Breast epithelium (tissue), 4 donors: ENCODE results near the gene CLASP1. TPM values are rescaled to one million over a fixed set of nuclear protein-coding genes. Genes with fewer than 3 reads are reported as not detected.
"Not testable (repeated sequence)": the region's sequence is repeated elsewhere in the genome, so short reads cannot be mapped to it uniquely, and the experiment has no call there.

Experiments used
- DNase-seq, 2 donors: peaks; one replicate each; pipeline ENCODE4 v3.0.0-alpha.2; 2019; ENCODE audit warnings: low spot score in 2 of 2
- H3K27ac ChIP-seq, 2 donors: fragments of 200-600 bp; sonication (generic) in 1 of 2; one replicate each; pipeline ENCODE4 v1.5.1; 2016 to 2019; ENCODE audit warnings: mild to moderate bottlenecking in 1 of 2
- H3K27me3 ChIP-seq, 2 donors: fragments of 200-600 bp; sonication (generic) in 1 of 2; one replicate each; pipeline versions ENCODE4 v1.5.1 to v1.6.0; 2017 to 2019; ENCODE audit warnings: control low read depth in 1 of 2, mild to moderate bottlenecking in 1 of 2
- H3K36me3 ChIP-seq: fragments of 200-600 bp; one replicate; pipeline ENCODE4 v1.5.1; 2019
- H3K4me1 ChIP-seq, 2 donors: fragments of 200-600 bp; sonication (generic); one replicate each; pipeline ENCODE4 v1.5.1; 2016 to 2019; ENCODE audit warnings: control low read depth in 1 of 2
- H3K4me3 ChIP-seq, 3 donors: fragments of 200-600 bp; sonication (generic); 1 replicate in 2 of 3; 2 replicates in 1 of 3; pipeline ENCODE4 v1.5.1; 2016 to 2019; ENCODE audit warnings: mild to moderate bottlenecking in 3 of 3, moderate library complexity in 2 of 3
- H3K9me3 ChIP-seq, 2 donors: fragments of 200-600 bp; sonication (generic) in 1 of 2; one replicate each; pipeline ENCODE4 v1.5.1; 2016 to 2019; ENCODE audit warnings: control low read depth in 1 of 2
- POLR2A ChIP-seq: fragments of 450-650 bp; IDR thresholded peaks from one replicate; pipeline ENCODE4 v1.6.1; 2016; ENCODE audit warnings: antibody characterized with exemption, mild to moderate bottlenecking, moderate library complexity
- POLR2AphosphoS5 ChIP-seq, 3 donors: sonication (generic); formaldehyde crosslinking; IDR thresholded peaks; one replicate each; pipeline ENCODE4 v1.6.1; 2017; ENCODE audit warnings: antibody characterized with exemption in 3 of 3
- intact Hi-C: fragments of 100-400 bp; cut with DNase I; formaldehyde crosslinking; loops from one replicate; pipeline ENCODE4 v1.15.1; 2023; ENCODE audit warnings: low total_unique reads
- total RNA-seq, 3 donors: library from RNA; depleted of rRNA; stranded (reverse); fragments of >200 nt; gene quantifications; one replicate each; pipeline ENCODE4 v1.1.0, GENCODE V29; 2016
- TF ChIP-seq, protein P1 (sequence below), 3 donors: fragments of 450-650 bp; IDR thresholded peaks; one replicate each; pipeline ENCODE4 v1.5.1; 2016 to 2017; ENCODE audit warnings: antibody characterized with exemption in 3 of 3, mild to moderate bottlenecking in 3 of 3, moderate library complexity in 3 of 3

CLASP1 gene
- total RNA-seq, 3 donors from 2014 or later, result 80.3 to 106 (median 98.7) TPM

DNA sequence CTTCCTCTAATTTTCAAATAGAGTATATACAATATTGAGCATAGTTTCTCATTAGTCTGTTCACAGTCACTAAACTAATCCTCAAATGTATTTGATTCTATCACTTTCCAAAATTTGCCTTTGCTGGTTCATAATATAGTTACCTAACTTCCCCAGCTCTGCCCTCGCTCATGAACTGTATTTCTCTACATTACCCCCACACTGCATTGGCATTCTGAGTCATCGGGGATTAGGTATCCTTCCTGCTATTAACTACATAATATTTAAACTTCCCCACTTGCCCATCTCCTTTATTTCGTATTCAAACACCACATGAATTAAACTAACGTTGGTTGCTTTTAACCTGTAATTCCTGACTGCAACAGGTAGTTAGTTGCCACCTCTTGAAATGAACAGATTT lies 14.8 kb upstream of the CLASP1 start:
- intact Hi-C loops, result no loop called here
- H3K4me1 ChIP-seq, result no peaks in the 10 kb centered on the region
- TF ChIP-seq POLR2A (no peak), POLR2AphosphoS5 (IDR thresholded peaks at IDR 0.05) (no peak)
- TF ChIP-seq, protein P1, sequence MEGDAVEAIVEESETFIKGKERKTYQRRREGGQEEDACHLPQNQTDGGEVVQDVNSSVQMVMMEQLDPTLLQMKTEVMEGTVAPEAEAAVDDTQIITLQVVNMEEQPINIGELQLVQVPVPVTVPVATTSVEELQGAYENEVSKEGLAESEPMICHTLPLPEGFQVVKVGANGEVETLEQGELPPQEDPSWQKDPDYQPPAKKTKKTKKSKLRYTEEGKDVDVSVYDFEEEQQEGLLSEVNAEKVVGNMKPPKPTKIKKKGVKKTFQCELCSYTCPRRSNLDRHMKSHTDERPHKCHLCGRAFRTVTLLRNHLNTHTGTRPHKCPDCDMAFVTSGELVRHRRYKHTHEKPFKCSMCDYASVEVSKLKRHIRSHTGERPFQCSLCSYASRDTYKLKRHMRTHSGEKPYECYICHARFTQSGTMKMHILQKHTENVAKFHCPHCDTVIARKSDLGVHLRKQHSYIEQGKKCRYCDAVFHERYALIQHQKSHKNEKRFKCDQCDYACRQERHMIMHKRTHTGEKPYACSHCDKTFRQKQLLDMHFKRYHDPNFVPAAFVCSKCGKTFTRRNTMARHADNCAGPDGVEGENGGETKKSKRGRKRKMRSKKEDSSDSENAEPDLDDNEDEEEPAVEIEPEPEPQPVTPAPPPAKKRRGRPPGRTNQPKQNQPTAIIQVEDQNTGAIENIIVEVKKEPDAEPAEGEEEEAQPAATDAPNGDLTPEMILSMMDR (IDR thresholded peaks at IDR 0.05), result no peak
- no peak overlapping the region for H3K27ac ChIP-seq
- H3K4me3 ChIP-seq, result no peak overlapping the region
- DNase-seq, result no peak
- no peaks in the 10 kb centered on the region for H3K27me3 ChIP-seq
- no peaks in the 10 kb centered on the region for H3K36me3 ChIP-seq
- no peaks in the 10 kb centered on the region for H3K9me3 ChIP-seq

DNA sequence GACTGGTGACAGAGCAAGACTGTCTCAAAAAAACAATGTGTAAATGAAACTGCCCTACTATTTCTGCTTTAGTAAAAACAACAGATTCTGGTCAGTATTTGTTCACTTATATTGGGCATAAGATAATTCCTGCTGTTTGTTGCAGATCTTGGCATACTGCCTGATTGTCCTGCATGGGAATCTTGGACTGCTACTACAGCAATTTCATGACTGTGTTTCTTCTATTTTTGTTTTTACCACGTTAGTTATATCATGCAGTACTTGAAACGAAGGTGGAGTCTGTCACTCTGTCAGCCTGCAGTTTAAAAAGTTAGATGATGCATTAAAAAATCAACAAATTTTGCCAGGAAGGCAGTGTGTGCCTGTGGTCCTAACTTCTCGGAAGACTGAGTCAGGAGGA lies 14.2 kb upstream of the CLASP1 start:
- TF ChIP-seq POLR2AphosphoS5 (IDR thresholded peaks at IDR 0.05) (no peak), POLR2A (no peak)
- TF ChIP-seq, protein P1 (IDR thresholded peaks at IDR 0.05), result no peak
- H3K9me3 ChIP-seq, result no peaks in the 10 kb centered on the region
- H3K27ac ChIP-seq, result no peak overlapping the region
- no peaks in the 10 kb centered on the region for H3K27me3 ChIP-seq
- no peak overlapping the region for H3K4me3 ChIP-seq
- intact Hi-C loops, result no loop called here
- no peak for DNase-seq
- H3K4me1 ChIP-seq, result no peaks in the 10 kb centered on the region
- no peaks in the 10 kb centered on the region for H3K36me3 ChIP-seq

DNA sequence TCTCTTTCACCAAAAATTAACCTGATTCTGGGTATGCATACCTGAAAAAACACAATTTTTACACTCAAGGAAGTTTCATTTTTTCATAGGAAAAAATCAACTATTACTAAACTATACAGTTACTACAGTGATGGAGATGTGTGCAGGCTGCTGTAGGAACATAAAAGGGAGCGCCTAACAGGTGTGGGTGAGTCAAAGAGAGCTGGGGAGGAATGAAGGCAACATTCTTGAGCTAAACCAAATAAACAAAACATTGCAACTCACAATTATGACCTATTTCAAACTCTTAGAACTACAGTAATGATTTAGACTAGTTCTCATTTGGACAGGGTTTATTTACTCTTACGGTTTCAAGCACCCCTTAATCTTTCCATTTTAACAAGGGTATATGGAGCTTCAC lies 13.4 kb upstream of the CLASP1 start:
- intact Hi-C loops, result no loop called here
- TF ChIP-seq, protein P1 (IDR thresholded peaks at IDR 0.05), result no peak
- TF ChIP-seq POLR2AphosphoS5 (IDR thresholded peaks at IDR 0.05) (no peak), POLR2A (no peak)
- no peaks in the 10 kb centered on the region for H3K27me3 ChIP-seq

DNA sequence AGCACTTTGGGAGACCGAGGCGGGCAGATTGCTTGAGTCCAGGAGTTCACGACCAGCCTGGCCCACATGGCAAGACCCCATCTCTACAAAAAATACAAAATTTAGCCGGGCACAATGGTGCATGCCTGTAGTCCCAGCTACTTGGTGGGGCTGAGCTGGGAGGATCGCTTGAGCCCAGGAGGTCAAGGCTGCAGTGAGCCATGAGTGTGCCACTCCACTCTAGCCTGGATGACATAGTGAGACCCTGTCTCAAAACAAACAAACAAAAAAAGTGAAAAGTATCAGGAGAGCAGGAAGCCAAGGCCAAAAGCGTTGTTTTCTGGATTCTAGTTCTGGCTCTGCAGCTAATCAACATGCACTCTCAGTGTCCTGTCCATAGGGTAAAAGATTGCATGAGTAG lies 10.7 kb upstream of the CLASP1 start:
- H3K27ac ChIP-seq, result no peak overlapping the region
- no peak for DNase-seq
- intact Hi-C loops, result no loop called here
- H3K9me3 ChIP-seq, result no peaks in the 10 kb centered on the region
- no peaks in the 10 kb centered on the region for H3K27me3 ChIP-seq
- no peak for TF ChIP-seq POLR2AphosphoS5 (IDR thresholded peaks at IDR 0.05)
- TF ChIP-seq, protein P1 (IDR thresholded peaks at IDR 0.05), result no peak
- no peak for TF ChIP-seq POLR2A
- H3K4me1 ChIP-seq, result no peaks in the 10 kb centered on the region
- no peak overlapping the region for H3K4me3 ChIP-seq
- no peaks in the 10 kb centered on the region for H3K36me3 ChIP-seq

More for the DNA sequence above, 13.4 kb upstream of the CLASP1 start:
- Histone ChIP-seq H3K27ac (no peak overlapping the region), H3K36me3 (no peaks in the 10 kb centered on the region), H3K4me1 (no peaks in the 10 kb centered on the region), H3K9me3 (no peaks in the 10 kb centered on the region), H3K4me3 (no peak overlapping the region)
- DNase-seq, result no peak

DNA sequence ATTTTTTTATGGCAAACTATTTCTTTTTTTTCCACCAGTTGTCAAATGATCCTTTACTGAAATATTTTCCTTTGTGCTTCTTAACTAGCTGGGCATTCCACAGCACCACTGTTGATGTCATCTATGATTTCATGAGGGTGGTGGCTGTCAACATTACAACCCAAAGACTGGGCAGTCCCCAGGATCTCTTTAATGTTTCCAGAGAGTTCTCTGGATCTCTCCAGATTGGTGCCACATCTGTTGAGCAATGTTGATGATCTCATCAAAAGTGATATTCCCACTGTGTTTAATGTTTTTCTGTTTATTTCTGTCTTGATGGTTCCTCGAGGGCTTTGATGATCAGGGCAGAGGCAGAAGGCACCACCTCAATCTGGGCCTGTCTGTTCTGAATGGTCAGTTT lies 9.1 kb upstream of the CLASP1 start:
- DNase-seq, H3K4me3 ChIP-seq, H3K27ac ChIP-seq, H3K4me1 ChIP-seq, H3K36me3 ChIP-seq, intact Hi-C loops, H3K27me3 ChIP-seq, H3K9me3 ChIP-seq: not testable (repeated sequence)

DNA sequence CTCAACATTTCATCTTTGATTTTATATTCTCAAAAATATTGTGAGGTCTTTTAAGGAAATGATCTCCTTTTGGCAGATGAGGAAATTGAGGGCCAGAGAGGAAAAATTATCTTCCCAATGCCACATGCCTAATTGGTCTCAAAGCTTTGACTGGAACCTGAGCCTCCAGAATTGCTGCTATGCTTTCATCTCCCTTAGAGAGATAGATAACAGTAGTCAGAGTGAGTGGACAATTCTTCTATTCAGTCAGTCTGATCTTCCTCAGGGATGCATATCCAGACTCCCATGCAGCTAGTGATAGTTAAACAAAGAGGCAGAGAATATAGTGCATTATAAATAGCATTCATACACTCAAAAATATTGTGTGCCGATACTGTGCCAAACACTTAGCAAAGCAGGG lies 3.8 kb upstream of the CLASP1 start:
- intact Hi-C loops, result no loop called here
- Histone ChIP-seq H3K27ac (no peak overlapping the region), H3K4me3 (no peak overlapping the region), H3K4me1 (no peaks in the 10 kb centered on the region), H3K36me3 (no peaks in the 10 kb centered on the region), H3K27me3 (no peaks in the 10 kb centered on the region), H3K9me3 (no peaks in the 10 kb centered on the region)
- no peak for DNase-seq
- TF ChIP-seq POLR2A (no peak), POLR2AphosphoS5 (IDR thresholded peaks at IDR 0.05) (no peak)
